Epidermal melanocyte (primary cell): Measurements from ENCODE around the gene CLP1.

ENCODE experiments used
- DNase-seq: peaks from one replicate; pipeline ENCODE4 v3.0.0; 2011; ENCODE audit warnings: low spot score; ENCODE audit not compliant: insufficient read length

Gene CLP1

DNA sequence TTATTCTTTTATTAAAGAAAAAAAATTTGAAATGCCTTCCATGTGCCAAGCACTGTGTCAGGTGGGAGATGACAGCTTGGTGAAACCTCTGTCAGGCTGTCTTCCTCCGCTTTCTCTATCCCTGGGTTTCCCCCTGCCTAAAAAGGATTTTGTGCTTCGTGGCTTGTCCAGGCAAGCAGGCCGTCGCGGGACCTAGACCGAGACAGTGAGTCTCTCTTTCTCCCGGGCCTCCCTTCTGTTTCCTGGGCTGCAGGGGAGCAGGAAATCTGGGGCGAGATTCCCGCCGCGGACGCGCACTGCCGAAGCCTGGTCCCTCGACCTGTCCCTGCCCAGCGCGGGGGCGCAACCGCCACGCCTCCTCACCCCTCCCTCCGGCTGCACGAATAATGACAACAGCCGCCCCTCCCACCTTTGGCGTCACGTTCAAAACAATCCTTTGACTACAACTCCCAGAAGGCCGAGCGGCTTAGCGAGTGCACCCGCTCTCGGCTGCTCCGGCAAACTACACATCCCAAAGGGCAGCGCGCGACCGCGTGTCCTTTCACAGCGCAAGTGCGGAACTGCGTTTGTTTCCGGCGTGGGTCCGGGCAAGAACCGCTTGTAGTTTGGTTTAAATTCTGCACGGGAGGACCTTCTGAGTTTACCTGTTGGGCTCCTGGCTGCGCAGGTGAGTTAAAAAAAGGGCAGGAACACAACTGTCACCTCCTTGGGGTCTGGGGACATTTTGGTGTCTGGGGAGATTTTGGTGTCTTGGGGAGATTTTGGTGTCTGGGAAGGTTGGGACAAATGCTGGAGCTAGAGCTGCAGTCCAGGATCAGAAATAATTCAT, at the start of gene CLP1:
Gene CLP1 (plus strand): TSS at position 569 of the 829 bp plus-strand sequence. CDS start 1,715 bp downstream, outside the sequence.
- peak; percentile 87 for DNase-seq

DNA sequence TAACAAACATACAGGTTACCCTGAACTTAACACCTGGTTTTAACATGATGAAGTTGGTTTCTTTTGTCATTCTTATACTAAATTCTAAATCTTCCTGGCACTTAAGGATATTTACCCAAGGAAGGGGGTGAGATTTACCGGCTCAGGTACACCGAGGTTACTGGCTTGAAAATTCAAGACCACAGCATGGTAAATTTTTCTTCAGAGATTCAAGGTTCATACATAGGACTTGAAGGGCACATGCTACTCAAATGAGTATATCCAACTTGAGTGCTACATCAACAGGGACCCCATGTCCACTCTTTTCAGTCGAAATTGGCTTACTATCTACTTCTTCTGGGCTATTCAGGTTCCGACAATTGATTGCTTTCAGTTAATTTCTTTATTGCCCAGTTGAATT, 47.4 kb upstream of the CLP1 start:
- DNase-seq: no peak

GRCh38 chr11:57614234-57614772, 43.3 kb upstream of the CLP1 start:
- DNase-seq: no peak

- no peak for DNase-seq
Measured at GRCh38 chr11:57615308-57615707, 42.3 kb upstream of the CLP1 start.

GRCh38 chr11:57616595-57616994, 41.0 kb upstream of the CLP1 start:
- no peak for DNase-seq

GRCh38 chr11:57618438-57618837, 39.1 kb upstream of the CLP1 start:
- no peak for DNase-seq

- no peak for DNase-seq
Measured at GRCh38 chr11:57619331-57619730, 38.2 kb upstream of the CLP1 start.

DNA sequence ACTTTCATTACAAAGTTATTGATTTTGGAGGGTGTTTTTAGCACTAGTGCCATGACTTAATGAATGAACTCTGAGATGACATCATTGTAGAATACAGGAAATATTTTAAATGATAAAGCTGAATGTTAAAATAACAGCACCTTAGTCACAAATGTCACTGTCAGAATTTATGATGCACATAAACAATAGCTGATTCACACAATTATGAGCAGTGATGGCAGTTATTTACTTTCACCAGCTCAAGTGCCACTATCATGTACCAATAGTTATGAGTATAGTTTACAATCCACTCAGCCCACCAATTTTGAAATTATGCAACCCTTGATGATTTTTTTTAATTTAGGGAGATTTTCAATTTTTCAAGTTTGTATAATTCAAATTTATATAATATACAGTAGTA, 37.1 kb upstream of the CLP1 start:
- DNase-seq: no peak

- no peak for DNase-seq
Measured at GRCh38 chr11:57622263-57622662, 35.3 kb upstream of the CLP1 start.

GRCh38 chr11:57624864-57625263, 32.7 kb upstream of the CLP1 start:
- no peak for DNase-seq

- no peak for DNase-seq
Measured at GRCh38 chr11:57626895-57627294, 30.7 kb upstream of the CLP1 start.

GRCh38 chr11:57630171-57630570, 27.4 kb upstream of the CLP1 start:
- DNase-seq: no peak

DNA sequence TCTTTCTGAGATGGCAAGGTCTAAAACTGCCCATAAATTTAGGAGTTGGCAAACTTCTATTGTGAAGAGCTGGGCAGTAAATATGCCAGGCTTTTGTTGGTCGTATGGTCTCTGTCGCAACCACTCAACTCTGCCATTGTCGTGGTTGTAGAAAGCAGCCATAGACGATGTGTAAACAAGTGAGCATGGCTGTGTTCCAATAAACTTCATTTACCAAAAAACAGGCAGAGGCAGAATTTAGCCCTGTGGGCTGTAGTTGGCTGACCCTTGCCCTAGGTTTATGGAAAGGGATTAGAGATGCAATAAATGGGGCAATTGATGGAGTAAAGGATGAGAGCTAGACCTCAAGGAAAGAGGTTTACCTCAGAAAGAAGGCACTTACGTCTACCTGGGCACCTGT, 25.4 kb upstream of the CLP1 start:
- no peak for DNase-seq

DNA sequence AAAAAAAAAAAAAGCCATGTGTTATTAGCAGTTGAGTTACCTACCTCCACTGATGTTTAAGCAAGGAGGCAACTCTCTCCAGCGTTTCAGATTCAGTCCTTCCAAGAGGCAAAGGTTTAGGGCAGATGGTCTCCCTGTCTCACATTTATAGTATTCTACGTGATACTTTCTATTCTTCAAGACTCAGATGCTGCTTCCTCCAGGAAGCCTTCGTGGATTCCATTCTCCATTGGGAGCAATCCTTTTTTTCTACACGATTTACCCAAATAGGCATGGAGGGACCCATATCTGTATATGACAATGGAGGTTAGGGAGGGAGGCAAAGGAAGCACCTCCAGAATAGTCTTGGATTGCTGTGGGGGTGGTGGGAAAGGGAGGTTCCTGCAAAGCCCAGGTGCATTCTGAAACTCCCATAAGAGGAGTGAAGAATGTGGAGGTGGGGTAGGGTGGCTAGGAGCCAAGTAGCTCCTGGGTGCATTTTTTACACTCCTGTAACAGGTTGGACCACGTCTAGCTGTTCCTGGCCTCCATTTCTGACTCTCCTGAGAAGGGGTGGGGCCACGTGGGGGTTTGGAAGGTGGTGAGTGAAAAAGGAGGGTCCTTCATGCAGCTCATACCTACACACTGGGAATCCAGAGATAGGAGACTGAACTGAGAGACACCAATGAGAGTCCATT, 24.0 kb upstream of the CLP1 start:
- DNase-seq: no peak

- no peak for DNase-seq
Measured at GRCh38 chr11:57634311-57634710, 23.3 kb upstream of the CLP1 start.

DNA sequence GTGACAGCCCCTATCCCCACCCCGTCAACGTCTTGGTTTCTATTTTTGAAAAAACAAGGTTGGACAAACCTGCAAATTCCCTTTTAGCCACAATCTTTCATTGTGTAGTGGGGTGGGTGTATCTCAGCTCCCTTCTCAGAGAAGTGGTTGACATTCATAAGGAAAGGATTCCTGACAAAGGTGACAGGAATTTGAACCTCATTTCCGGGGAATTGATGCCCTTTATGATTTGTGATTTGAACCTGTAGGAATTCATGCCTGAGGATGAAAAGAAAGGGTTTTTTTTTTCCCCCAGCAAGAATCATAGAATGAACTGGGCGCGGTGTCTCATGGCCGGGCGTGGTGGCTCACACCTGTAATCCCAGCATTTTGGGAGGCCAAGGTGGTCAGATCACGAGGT, 22.3 kb upstream of the CLP1 start:
- no peak for DNase-seq

DNA sequence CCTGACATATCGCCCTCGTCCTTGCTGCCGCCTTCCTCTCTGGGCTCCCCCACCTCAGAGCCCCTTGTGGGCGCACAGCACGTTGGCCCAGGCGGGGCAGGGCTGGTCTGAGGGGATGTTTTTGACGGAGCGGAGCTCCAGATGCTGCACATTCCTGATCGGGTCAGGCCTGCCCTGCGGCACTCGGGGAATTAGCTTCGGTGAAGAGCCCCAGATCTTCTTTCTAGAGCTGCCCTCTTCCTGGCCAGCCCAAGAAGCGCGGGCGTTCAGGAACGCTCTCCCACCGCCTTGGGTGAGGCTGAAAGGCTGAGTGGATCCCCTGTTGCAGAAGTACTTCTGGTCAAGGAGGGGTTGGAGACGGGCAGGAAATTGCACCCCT, 19.9 kb upstream of the CLP1 start:
- DNase-seq: peak; percentile 75

GRCh38 chr11:57638005-57638781, 19.4 kb upstream of the CLP1 start:
- peak; percentile 95 for DNase-seq

DNA sequence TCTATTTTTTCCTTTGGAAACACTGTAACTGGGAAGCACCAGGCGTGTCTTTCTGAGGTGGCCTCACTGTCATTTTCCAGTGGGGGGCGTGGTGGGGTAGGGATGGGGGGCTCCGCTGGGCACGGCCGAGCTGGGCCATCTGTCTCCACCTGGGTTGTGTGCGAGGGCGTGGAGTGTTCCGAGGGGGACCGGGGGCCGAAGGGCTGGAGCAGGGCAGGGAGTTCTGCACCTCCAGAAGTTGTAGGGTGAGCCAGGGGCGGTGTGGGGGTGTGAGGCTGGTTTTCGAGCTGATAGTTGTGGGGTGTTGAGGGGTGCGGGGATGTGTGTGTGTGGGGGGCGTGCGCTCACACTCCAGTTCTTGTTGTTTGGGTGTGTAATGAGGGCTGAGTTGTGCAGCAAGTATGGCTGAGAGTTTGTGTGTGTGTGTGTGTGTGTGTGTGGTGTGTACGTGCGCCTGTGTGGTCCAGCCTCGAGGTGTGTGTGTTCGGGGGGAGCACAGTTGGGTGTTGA, 18.7 kb upstream of the CLP1 start:
- DNase-seq: no peak

DNA sequence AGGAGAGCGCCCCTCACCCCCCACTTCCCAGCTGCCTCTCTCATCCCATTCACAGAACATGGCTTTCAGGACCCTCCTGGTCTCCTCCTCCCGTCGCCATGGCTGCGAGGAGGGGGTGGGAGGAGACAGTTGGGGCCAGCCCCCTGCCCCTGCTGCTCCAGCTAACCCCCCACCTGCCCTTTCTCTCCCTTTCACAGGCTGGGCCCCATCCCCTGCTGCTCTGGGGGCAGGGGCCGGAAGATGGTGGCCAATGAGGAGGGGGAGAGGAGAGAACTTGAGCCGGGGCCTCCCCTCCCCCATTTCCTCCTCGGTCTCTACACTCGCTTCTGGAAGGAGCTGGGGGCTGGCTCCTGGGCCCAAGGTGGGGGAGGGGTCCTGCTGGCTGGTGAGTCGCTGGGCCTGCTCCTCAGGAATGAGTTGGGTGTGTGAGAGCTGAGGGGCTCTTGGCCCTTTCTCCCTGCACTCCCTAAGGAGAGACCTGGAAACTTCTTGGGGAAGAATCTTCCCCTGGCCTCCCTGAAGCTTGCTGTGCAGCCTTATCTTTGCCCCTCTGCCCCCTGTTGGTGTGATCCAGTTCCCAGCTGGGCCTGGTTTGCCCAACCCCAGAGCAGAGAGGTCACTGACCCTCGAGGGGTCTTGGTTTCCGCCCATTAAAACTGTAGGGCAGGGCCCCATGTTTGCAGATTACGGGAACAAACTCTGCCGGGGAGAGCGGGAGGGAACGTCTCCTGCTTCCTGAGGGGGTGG, 18.1 kb upstream of the CLP1 start:
- DNase-seq: no peak
